ENCODE measurements around the gene CRY2. TPM values are rescaled to one million over a fixed set of nuclear protein-coding genes. Genes with fewer than 3 reads are reported as not detected.
"Not testable (repeated sequence)": the region's sequence is repeated elsewhere in the genome, so short reads cannot be mapped to it uniquely, and the experiment has no call there.

Gene CRY2
- total and polyA plus RNA-seq, 7 experiments from 2014 or later = 26.9 to 202 (median 66.0) TPM

- Mint-ChIP-seq H3K27ac (no peak overlapping the region), H3K4me1 (peaks cover 0 to 4% (median 0%) of the 10 kb centered on the region in 7 donors), H3K4me3 (no peak overlapping the region), H3K27me3 (peaks cover 0 to 4% (median 0%) of the 10 kb centered on the region in 5 donors), H3K9me3 (peaks cover 0 to 2% (median 0%) of the 10 kb centered on the region in 11 donors), H3K36me3 (no peaks in the 10 kb centered on the region)
- no peak for DNase-seq
- no peaks in the 10 kb centered on the region for H3K4me1 ChIP-seq (ENCODE audit: control insufficient read depth in 2 of 2, insufficient read depth in 2 of 2, low read length in 2 of 2)
- no peak overlapping the region for H3K4me3 ChIP-seq (ENCODE audit: low read length)
- ATAC-seq = no peak
- ChIA-PET POLR2A (interaction anchor here (1.4 kb wide), 1 partner anchor 19 kb away, joined by 3 read pairs; no protein-coding TSS in a partner anchor), CTCF (no interaction called here)
- H3K9me3 ChIP-seq (ENCODE audit: control insufficient read depth in 2 of 3, low read length in 3 of 3) = no peaks in the 10 kb centered on the region
- no peak overlapping the region for H3K27ac ChIP-seq (ENCODE audit: low read depth, low read length)
- intact Hi-C loops (cut with micrococcal nuclease) = no loop called here
- no peaks in the 10 kb centered on the region for H3K27me3 ChIP-seq (ENCODE audit: control insufficient read depth in 2 of 2, insufficient read depth in 2 of 2, low read length in 2 of 2)
- peaks cover 0 to 2% (median 0%) of the 10 kb centered on the region in 3 experiments for H3K36me3 ChIP-seq (ENCODE audit: control insufficient read depth in 2 of 3, insufficient read depth in 3 of 3, low read length in 3 of 3)
Measured at GRCh38 chr11:45817191-45817590, 30.1 kb upstream of the CRY2 start.

DNA sequence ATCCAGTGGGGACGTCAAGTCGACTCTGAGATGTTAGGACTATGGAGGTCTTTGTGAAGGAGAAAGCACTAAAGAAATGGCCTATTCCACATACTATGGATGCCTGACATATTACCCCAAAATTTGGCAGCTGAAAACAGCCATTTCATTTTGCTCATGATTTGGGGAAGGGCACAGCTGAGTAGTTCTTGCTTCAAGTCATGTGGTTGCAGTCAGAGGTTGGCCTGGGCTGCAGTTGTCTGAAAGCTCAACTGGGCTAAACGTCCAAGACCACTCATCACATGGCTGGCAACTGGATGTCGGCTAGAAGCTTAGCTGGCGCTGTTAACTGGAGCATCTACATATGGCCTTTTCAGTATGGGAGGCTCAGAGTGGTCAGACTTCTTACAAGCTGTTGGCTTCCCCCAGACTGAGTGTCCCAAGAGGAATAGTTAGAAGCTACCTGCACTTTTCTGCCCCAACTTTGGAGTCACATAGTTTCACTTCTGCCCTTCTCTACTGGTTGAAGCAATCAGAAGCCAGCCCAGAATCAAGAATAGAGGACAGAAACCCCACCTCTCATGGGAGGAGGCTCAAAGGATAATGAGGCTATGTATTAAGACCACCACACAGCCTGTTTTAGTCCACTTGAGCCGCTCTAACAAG is 28.2 kb upstream of the CRY2 start:
- Mint-ChIP-seq H3K9me3 (peaks cover 0 to 2% (median 0%) of the 10 kb centered on the region in 11 donors), H3K27ac (no peak overlapping the region), H3K36me3 (no peaks in the 10 kb centered on the region), H3K4me3 (no peak overlapping the region), H3K27me3 (peaks cover 0 to 4% (median 0%) of the 10 kb centered on the region in 5 donors), H3K4me1 (peaks cover 0 to 3% (median 0%) of the 10 kb centered on the region in 7 donors)
- POLR2A ChIA-PET = no interaction called here
- CTCF ChIA-PET = interaction anchor here (0.5 kb wide), 1 partner anchor 1522 kb away, joined by 3 read pairs; no protein-coding TSS in a partner anchor
- intact Hi-C loops (cut with micrococcal nuclease) = no loop called here
- ATAC-seq (no peak), DNase-seq (no peak)
- no peaks in the 10 kb centered on the region for H3K36me3 ChIP-seq (ENCODE audit: control insufficient read depth in 2 of 3, insufficient read depth in 3 of 3, low read length in 3 of 3)
- no peaks in the 10 kb centered on the region for H3K9me3 ChIP-seq (ENCODE audit: control insufficient read depth in 2 of 3, low read length in 3 of 3)
- H3K4me1 ChIP-seq (ENCODE audit: control insufficient read depth in 2 of 2, insufficient read depth in 2 of 2, low read length in 2 of 2) = no peaks in the 10 kb centered on the region
- H3K27me3 ChIP-seq (ENCODE audit: control insufficient read depth in 2 of 2, insufficient read depth in 2 of 2, low read length in 2 of 2) = no peaks in the 10 kb centered on the region
- H3K27ac ChIP-seq (ENCODE audit: low read depth, low read length) = no peak overlapping the region
- no peak overlapping the region for H3K4me3 ChIP-seq (ENCODE audit: low read length)

GRCh38 chr11:45820211-45820857 is 26.9 kb upstream of the CRY2 start:
- H3K36me3 Mint-ChIP-seq = no peaks in the 10 kb centered on the region
- no peaks in the 10 kb centered on the region for H3K9me3 ChIP-seq (ENCODE audit: control insufficient read depth in 2 of 3, low read length in 3 of 3)
- H3K4me3 ChIP-seq (ENCODE audit: low read length) = no peak overlapping the region
- ATAC-seq (no peak), DNase-seq (no peak)
- H3K4me1 ChIP-seq (ENCODE audit: control insufficient read depth in 2 of 2, insufficient read depth in 2 of 2, low read length in 2 of 2) = no peaks in the 10 kb centered on the region
- peaks cover 0 to 3% (median 0%) of the 10 kb centered on the region in 11 donors for H3K9me3 Mint-ChIP-seq
- intact Hi-C loops (cut with micrococcal nuclease) = no loop called here
- peaks cover 0 to 9% (median 0%) of the 10 kb centered on the region in 5 donors for H3K27me3 Mint-ChIP-seq
- ChIA-PET POLR2A (no interaction called here), CTCF (no interaction called here)
- no peak overlapping the region for H3K27ac ChIP-seq (ENCODE audit: low read depth, low read length)
- no peaks in the 10 kb centered on the region for H3K27me3 ChIP-seq (ENCODE audit: control insufficient read depth in 2 of 2, insufficient read depth in 2 of 2, low read length in 2 of 2)
- H3K4me3 Mint-ChIP-seq = no peak overlapping the region
- H3K27ac Mint-ChIP-seq = no peak overlapping the region
- H3K36me3 ChIP-seq (ENCODE audit: control insufficient read depth in 2 of 3, insufficient read depth in 3 of 3, low read length in 3 of 3) = no peaks in the 10 kb centered on the region
- peaks cover 0 to 3% (median 0%) of the 10 kb centered on the region in 7 donors for H3K4me1 Mint-ChIP-seq

DNA sequence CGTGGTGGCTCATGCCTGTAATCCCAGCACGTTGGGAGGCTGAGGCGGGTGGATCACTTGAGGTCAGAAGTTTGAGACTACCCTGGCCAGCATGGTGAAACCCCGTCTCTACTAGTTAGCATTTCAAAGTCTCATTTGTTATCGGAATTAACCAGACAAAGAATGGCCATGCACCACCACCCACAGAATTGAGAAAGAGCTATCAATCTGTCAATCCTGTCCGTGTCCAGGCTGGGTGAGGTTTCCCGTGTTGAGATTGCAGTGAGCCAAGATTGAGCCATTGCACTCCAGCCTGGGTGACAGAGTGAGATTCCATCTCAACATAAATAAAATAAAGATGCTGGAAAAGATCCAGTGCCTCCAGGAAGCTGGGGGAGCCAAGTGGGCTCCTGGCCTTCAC is 20.8 kb upstream of the CRY2 start:
- H3K4me1 Mint-ChIP-seq; H3K27ac ChIP-seq (ENCODE audit: low read depth, low read length); H3K4me1 ChIP-seq (ENCODE audit: control insufficient read depth in 2 of 2, insufficient read depth in 2 of 2, low read length in 2 of 2); ATAC-seq; intact Hi-C loops (cut with micrococcal nuclease); H3K36me3 ChIP-seq (ENCODE audit: control insufficient read depth in 2 of 3, insufficient read depth in 3 of 3, low read length in 3 of 3); POLR2A ChIA-PET; H3K27me3 ChIP-seq (ENCODE audit: control insufficient read depth in 2 of 2, insufficient read depth in 2 of 2, low read length in 2 of 2); H3K36me3 Mint-ChIP-seq; H3K4me3 Mint-ChIP-seq; H3K9me3 Mint-ChIP-seq; H3K4me3 ChIP-seq (ENCODE audit: low read length); H3K27ac Mint-ChIP-seq; DNase-seq; H3K9me3 ChIP-seq (ENCODE audit: control insufficient read depth in 2 of 3, low read length in 3 of 3): not testable (repeated sequence)
- CTCF ChIA-PET = interaction anchor here (0.7 to 1.6 kb wide), 2 partner anchors 8 to 731 kb away, joined by 4 read pairs; no protein-coding TSS in a partner anchor
- peaks cover 0 to 41% (median 7%) of the 10 kb centered on the region in 5 donors for H3K27me3 Mint-ChIP-seq

- intact Hi-C loops (cut with micrococcal nuclease) = no loop called here
- POLR2A ChIA-PET = no interaction called here
- Mint-ChIP-seq H3K9me3 (peaks cover 0 to 9% (median 0%) of the 10 kb centered on the region in 11 donors), H3K27ac (no peak overlapping the region), H3K27me3 (peaks cover 0 to 41% (median 7%) of the 10 kb centered on the region in 5 donors), H3K36me3 (peaks cover 0 to 4% (median 0%) of the 10 kb centered on the region in 5 donors), H3K4me1 (peaks cover 0 to 12% (median 0%) of the 10 kb centered on the region in 7 donors), H3K4me3 (no peak overlapping the region)
- no peaks in the 10 kb centered on the region for H3K9me3 ChIP-seq (ENCODE audit: control insufficient read depth in 2 of 3, low read length in 3 of 3)
- H3K27me3 ChIP-seq (ENCODE audit: control insufficient read depth in 2 of 2, insufficient read depth in 2 of 2, low read length in 2 of 2) = no peaks in the 10 kb centered on the region
- H3K4me1 ChIP-seq (ENCODE audit: control insufficient read depth in 2 of 2, insufficient read depth in 2 of 2, low read length in 2 of 2) = no peaks in the 10 kb centered on the region
- H3K4me3 ChIP-seq (ENCODE audit: low read length) = no peak overlapping the region
- CTCF ChIA-PET = no interaction called here
- DNase-seq (no peak), ATAC-seq (no peak)
- no peak overlapping the region for H3K27ac ChIP-seq (ENCODE audit: low read depth, low read length)
- H3K36me3 ChIP-seq (ENCODE audit: control insufficient read depth in 2 of 3, insufficient read depth in 3 of 3, low read length in 3 of 3) = no peaks in the 10 kb centered on the region
Measured at GRCh38 chr11:45827123-45827522, 20.2 kb upstream of the CRY2 start.

DNA sequence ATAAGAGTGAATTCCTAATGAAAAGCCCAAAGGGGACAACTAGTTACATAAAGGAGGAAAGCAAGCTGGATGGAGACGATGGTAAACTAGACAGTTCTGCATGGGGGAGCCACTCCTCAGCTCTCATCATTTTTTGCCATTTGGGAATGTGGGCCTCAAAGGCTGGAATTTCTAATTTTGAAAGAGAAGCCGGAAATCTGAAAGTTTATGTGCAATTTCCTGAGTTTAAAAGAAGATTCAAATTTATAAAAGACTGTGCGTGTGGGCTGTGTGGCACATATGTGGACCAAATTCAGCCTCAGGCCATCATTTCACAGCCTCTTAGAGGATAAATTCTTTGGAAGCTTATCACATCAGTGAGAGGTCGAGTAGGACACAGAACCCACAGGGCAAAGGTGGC is 18.3 kb upstream of the CRY2 start:
- H3K9me3 ChIP-seq (ENCODE audit: control insufficient read depth in 2 of 3, low read length in 3 of 3) = no peaks in the 10 kb centered on the region
- peaks cover 0 to 8% (median 0%) of the 10 kb centered on the region in 5 donors for H3K36me3 Mint-ChIP-seq

More for the DNA sequence above, 18.3 kb upstream of the CRY2 start:
- Histone ChIP-seq H3K27me3 (ENCODE audit: control insufficient read depth in 2 of 2, insufficient read depth in 2 of 2, low read length in 2 of 2) (no peaks in the 10 kb centered on the region), H3K36me3 (ENCODE audit: control insufficient read depth in 2 of 3, insufficient read depth in 3 of 3, low read length in 3 of 3) (no peaks in the 10 kb centered on the region), H3K4me1 (ENCODE audit: control insufficient read depth in 2 of 2, insufficient read depth in 2 of 2, low read length in 2 of 2) (no peaks in the 10 kb centered on the region), H3K4me3 (ENCODE audit: low read length) (no peak overlapping the region), H3K27ac (ENCODE audit: low read depth, low read length) (no peak overlapping the region)
- ChIA-PET POLR2A (no interaction called here), CTCF (no interaction called here)
- DNase-seq (no peak), ATAC-seq (no peak)
- H3K27me3 Mint-ChIP-seq = peaks cover 0 to 37% (median 7%) of the 10 kb centered on the region in 5 donors
- intact Hi-C loops (cut with micrococcal nuclease) = no loop called here
- H3K4me1 Mint-ChIP-seq = peaks cover 5 to 21% (median 5%) of the 10 kb centered on the region in 7 donors
- H3K9me3 Mint-ChIP-seq = peaks cover 0 to 9% (median 0%) of the 10 kb centered on the region in 11 donors
- H3K4me3 Mint-ChIP-seq = no peak overlapping the region
- H3K27ac Mint-ChIP-seq = no peak overlapping the region

Measured in naive thymus-derived CD4-positive, alpha-beta T cell (primary cell).